ENCODE measurements around the gene TOP1.
"Not testable (repeated sequence)": the region's sequence is repeated elsewhere in the genome, so short reads cannot be mapped to it uniquely, and the experiment has no call there.

TOP1 gene

GRCh38 chr20:41116282-41116956 lies 87.8 kb downstream of the TOP1 start:
- no peak overlapping the region for H3K4me3 ChIP-seq (ENCODE audit: low read depth, low read length)
- no peak for DNase-seq (ENCODE audit: low read depth)

DNA sequence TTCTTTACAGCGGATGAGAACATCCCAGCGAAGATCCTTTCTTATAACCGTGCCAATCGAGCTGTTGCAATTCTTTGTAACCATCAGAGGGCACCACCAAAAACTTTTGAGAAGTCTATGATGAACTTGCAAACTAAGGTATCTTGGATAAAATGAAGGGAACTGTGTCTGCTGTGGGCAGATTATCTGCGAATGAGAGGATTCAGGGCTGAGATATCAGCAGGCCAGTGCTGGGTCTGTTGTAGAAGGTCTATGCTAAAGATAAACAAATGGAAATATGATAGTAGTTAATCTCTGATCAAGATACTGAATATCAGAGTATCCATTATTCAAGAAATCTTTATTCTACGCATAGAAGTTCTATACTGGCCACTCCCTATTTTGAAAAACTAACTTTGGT lies 89.5 kb downstream of the TOP1 start:
- not testable (repeated sequence) for DNase-seq (ENCODE audit: low read depth); H3K4me3 ChIP-seq (ENCODE audit: low read depth, low read length)

GRCh38 chr20:41118632-41119031 lies 90.0 kb downstream of the TOP1 start:
- H3K4me3 ChIP-seq (ENCODE audit: low read depth, low read length), result no peak overlapping the region
- no peak for DNase-seq (ENCODE audit: low read depth)

GRCh38 chr20:41119614-41120561 lies 91.3 kb downstream of the TOP1 start:
- no peak overlapping the region for H3K4me3 ChIP-seq (ENCODE audit: low read depth, low read length)
- no peak for DNase-seq (ENCODE audit: low read depth)

DNA sequence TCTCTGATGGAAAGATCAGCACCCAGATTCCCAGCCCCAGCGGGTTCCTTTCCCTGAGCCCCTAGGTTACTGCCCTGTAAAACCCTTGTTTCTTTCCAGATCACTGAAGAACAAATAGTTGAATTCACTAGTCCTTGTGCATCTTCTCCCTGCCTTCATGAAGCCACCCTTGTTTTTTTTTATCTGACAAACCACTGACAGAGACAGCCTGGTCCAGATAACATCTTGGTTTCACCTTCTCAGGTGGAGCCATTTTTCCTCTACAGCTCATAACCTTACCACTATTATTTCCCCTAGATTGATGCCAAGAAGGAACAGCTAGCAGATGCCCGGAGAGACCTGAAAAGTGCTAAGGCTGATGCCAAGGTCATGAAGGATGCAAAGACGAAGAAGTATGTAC lies 92.8 kb downstream of the TOP1 start:
- no peak for DNase-seq (ENCODE audit: low read depth)
- no peak overlapping the region for H3K4me3 ChIP-seq (ENCODE audit: low read depth, low read length)

DNA sequence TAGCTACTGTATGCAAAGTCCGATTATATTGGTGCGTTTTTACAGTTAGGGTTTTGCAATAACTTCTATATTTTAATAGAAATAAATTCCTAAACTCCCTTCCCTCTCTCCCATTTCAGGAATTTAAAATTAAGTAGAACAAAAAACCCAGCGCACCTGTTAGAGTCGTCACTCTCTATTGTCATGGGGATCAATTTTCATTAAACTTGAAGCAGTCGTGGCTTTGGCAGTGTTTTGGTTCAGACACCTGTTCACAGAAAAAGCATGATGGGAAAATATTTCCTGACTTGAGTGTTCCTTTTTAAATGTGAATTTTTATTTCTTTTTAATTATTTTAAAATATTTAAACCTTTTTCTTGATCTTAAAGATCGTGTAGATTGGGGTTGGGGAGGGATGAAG lies 95.0 kb downstream of the TOP1 start:
- no peak for DNase-seq (ENCODE audit: low read depth)
- H3K4me3 ChIP-seq (ENCODE audit: low read depth, low read length), result no peak overlapping the region

DNA sequence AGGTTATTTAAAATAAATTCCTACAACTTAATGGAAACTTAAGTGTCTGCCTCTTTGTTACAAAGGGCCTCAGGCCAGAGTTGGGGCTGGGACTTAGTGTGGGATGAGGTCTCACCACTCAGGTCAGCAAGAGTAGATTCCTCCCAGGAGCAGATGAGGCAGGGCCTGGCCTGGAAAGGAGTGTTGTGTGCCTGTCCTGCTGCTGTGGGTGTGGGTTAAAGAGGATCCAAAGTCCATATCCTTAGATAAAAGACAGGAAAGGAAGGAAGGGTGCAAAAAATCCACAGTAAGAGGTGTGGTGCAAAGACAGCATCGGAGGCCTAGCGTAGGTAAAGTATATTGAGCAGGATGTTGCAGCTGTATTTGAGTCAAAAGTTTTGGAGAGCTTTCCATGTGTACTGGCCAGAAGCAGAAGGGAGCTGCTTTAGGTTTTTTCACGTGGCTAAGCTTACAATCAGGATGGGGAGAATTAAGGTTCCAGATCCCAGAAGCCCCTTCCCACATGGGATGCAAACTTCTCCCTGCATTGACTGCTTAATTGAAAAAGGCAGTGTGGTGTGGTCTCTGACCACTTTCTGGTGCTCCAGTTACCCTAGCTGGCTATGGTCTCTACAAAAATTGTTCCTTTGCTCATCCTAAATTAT lies 96.0 kb downstream of the TOP1 start:
- H3K4me3 ChIP-seq (ENCODE audit: low read depth, low read length), result no peak overlapping the region
- DNase-seq (ENCODE audit: low read depth), result no peak

DNA sequence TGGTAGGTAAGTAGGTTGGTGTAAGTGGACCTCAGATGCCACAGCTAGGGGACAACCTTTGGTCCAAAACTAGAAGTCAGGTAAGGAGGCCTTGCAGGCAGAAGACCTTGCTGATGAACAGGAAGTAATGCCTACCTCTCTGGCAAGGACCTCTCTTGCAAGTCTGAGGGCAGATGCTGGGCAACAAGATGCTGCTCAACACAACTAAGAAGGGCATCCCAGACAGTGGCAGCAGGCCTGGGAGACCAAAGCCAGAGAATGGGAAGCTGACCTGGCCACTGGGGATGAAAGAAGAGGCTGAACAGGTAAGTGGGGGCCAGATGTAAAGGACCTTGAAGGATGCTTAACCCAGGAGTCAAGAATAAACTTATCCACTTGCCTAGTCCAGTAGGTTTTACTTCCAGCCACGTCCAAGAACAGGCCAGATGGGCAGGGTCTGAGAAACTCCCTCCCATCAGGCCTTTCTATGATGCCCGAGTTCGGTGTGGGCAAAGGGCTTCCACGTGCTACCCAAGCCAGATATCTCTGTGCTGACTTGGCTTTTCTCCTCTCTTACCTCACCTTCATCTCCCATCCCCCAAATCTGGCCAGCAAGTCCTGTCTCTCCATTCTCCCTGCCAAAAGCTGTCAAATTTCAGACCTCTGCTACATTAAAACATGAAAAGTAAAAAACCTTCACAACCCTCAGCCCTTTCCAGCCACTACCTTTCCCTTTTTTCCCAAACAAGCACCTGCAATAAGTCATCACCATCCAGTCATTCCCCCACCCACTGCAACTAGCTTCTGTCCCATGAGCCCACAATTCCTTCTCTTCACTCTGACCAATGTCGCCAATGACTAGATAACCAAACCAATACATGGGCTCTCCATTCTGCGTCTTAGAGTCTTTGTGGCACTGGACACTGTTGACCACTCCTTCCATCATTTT lies 97.2 kb downstream of the TOP1 start:
- H3K4me3 ChIP-seq (ENCODE audit: low read depth, low read length), result no peak overlapping the region
- no peak for DNase-seq (ENCODE audit: low read depth)

GRCh38 chr20:41126719-41127118 lies 98.1 kb downstream of the TOP1 start:
- no peak for DNase-seq (ENCODE audit: low read depth)

DNA sequence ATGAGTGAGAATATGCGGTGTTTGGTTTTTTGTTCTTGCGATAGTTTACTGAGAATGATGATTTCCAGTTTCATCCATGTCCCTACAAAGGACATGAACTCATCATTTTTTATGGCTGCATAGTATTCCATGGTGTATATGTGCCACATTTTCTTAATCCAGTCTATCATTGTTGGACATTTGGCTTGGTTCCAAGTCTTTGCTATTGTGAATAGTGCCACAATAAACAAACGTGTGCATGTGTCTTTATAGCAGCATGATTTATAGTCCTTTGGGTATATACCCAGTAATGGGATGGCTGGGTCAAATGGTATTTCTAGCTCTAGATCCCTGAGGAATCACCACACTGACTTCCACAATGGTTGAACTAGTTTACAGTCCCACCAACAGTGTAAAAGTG lies 99.7 kb downstream of the TOP1 start:
- DNase-seq (ENCODE audit: low read depth); H3K4me3 ChIP-seq (ENCODE audit: low read depth, low read length): not testable (repeated sequence)

More at GRCh38 chr20:41126719-41127118, 98.1 kb downstream of the TOP1 start:
- no peak overlapping the region for H3K4me3 ChIP-seq (ENCODE audit: low read depth, low read length)

DNA sequence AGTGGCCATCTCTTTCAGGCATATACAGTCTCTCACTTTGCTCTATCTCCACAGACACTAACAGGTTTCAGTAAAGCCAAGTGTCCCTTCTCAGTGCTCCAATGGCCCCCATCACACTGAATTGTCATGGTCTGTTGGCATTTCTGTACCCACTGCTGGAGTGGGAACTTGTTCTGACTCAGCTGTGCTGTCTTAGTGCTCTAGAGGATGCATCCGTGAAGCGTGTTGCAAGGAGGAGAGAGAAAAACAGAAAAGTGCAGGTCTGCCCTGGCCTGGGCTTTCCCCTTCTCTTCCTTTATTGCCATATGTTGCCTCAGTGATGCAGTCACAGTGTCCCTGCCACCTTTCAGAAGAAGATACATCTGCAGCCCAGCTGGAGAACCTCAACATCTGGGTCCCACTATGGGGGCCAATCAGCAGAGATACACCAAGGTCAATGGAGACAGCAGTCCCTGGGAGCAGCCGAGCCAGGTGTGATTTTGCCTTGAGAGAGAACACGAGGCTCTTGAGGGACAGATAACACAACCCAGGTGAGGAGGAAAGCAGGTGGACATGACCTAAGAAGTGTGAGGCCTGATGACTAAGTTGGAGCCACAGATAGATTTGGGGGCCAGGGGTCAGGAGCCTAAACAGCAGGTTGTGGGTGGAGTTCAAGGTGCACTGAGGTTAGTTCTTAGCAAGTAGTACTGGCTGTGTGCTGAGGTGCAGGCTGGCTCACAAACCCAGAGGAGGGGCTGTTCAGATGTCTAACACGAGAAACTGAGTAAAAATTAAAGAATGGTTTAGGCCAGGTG lies 103.2 kb downstream of the TOP1 start:
- no peak for DNase-seq (ENCODE audit: low read depth)
- H3K4me3 ChIP-seq (ENCODE audit: low read depth, low read length), result no peak overlapping the region

GRCh38 chr20:41132388-41132775 lies 103.8 kb downstream of the TOP1 start:
- H3K4me3 ChIP-seq (ENCODE audit: low read depth, low read length); DNase-seq (ENCODE audit: low read depth): not testable (repeated sequence)

DNA sequence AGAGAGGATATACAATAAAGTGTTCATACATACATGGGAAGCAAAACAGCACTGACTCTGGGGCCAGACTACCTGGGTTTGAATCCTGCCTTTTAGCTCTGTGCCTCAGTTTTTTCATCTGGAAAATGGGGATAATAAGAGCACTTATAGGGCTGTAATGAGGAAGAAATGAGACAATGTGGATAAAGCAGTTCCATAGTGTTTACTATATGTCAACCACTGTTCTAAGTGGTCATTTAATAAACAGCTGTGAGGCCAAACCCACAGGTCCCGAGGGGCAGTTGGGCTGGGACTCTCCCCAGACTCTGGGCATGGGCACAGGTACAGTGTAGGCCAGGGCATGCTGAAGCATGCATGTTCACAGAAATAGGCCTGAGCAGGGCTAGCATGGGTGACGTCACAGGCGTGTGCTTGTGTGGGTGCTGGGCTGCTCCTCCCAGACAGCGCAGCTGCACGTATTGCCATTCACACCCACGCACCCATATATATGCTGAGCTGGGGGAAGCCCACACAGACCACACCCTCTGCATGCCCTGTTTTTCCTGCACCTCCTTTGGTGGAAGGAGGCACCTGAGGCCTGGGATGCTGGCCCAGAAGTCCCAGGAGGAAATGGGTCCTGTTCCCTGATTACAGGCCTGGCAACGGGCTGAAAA lies 105.2 kb downstream of the TOP1 start:
- no peak for DNase-seq (ENCODE audit: low read depth)

GRCh38 chr20:41134362-41135186 lies 106.0 kb downstream of the TOP1 start:
- no peak overlapping the region for H3K4me3 ChIP-seq (ENCODE audit: low read depth, low read length)
- no peak for DNase-seq (ENCODE audit: low read depth)

More for the DNA sequence above, 105.2 kb downstream of the TOP1 start:
- H3K4me3 ChIP-seq (ENCODE audit: low read depth, low read length), result no peak overlapping the region

GRCh38 chr20:41135187-41135887 lies 106.7 kb downstream of the TOP1 start:
- no peak overlapping the region for H3K4me3 ChIP-seq (ENCODE audit: low read depth, low read length)
- DNase-seq (ENCODE audit: low read depth), result no peak

GRCh38 chr20:41135888-41136679 lies 107.5 kb downstream of the TOP1 start:
- H3K4me3 ChIP-seq (ENCODE audit: low read depth, low read length), result peak overlapping the region; percentile 64
- DNase-seq (ENCODE audit: low read depth), result no peak
